ENCODE measurements around the gene PERM1. TPM values are rescaled to one million over a fixed set of nuclear protein-coding genes. Genes with fewer than 3 reads are reported as not detected.

PERM1 gene
- total RNA-seq, 1 donor: 0.43 TPM

DNA sequence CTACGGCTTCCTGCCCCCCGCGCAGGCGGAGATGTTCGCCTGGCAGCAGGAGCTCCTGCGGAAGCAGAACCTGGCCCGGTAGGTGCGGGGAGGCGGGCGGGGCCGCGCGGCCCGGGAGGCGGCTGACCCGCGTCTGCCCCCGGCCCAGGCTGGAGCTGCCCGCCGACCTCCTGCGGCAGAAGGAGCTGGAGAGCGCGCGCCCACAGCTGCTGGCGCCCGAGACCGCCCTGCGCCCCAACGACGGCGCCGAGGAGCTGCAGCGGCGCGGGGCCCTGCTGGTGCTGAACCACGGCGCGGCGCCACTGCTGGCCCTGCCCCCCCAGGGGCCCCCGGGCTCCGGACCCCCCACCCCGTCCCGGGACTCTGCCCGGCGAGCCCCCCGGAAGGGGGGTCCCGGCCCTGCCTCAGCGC, 39.5 kb downstream of the PERM1 start:
- TF ChIP-seq, protein P1, sequence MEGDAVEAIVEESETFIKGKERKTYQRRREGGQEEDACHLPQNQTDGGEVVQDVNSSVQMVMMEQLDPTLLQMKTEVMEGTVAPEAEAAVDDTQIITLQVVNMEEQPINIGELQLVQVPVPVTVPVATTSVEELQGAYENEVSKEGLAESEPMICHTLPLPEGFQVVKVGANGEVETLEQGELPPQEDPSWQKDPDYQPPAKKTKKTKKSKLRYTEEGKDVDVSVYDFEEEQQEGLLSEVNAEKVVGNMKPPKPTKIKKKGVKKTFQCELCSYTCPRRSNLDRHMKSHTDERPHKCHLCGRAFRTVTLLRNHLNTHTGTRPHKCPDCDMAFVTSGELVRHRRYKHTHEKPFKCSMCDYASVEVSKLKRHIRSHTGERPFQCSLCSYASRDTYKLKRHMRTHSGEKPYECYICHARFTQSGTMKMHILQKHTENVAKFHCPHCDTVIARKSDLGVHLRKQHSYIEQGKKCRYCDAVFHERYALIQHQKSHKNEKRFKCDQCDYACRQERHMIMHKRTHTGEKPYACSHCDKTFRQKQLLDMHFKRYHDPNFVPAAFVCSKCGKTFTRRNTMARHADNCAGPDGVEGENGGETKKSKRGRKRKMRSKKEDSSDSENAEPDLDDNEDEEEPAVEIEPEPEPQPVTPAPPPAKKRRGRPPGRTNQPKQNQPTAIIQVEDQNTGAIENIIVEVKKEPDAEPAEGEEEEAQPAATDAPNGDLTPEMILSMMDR (IDR thresholded peaks at IDR 0.05; ENCODE audit: insufficient read depth, low read depth, low read length): no peak
- H3K4me3 ChIP-seq (ENCODE audit: low read depth, low read length): peak overlapping the region; percentile 55
- no peak for DNase-seq (ENCODE audit: low read depth)

DNA sequence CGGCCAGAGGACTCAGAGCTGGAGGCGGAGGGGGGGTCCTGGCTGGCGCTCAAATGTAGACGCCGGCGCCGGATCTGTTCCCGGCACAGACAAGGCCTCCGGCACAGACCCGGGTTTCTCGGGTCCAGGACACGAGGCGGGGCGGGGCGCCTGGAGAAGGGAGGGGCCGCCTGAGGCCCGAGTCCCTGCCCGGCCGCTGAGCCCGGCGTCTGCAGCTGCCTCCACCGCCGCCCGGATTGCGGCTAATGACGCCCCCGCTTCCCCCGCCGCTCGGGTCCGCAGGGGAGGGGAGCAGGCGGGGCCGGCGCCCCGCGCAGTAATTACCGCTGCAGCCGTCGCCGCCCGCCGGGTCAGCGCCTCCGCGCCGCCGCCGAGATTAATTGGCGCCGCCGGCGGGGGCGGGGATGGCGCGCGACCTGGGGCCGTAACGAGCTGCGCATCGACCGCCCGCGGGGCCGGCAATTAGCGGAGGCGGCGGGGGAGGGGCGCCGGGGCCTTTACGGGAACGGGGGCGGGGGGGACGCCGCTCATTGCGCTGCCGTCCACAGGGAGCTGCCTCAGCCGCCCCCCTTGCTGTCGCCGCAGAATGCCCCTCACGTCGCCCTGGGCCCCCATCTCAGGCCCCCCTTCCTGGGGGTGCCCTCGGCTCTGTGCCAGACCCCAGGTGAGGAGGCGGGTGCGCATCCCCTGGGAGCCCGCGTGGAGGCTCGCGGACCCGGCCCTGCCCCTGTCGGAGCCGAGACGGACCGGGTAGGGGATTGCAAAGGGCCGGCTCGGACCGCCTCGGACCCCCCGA, 40.1 kb downstream of the PERM1 start:
- TF ChIP-seq, protein P1 (IDR thresholded peaks at IDR 0.05; ENCODE audit: insufficient read depth, low read depth, low read length): no peak
- peak overlapping the region; percentile 55 for H3K4me3 ChIP-seq (ENCODE audit: low read depth, low read length)
- DNase-seq (ENCODE audit: low read depth): peak; percentile 74

DNA sequence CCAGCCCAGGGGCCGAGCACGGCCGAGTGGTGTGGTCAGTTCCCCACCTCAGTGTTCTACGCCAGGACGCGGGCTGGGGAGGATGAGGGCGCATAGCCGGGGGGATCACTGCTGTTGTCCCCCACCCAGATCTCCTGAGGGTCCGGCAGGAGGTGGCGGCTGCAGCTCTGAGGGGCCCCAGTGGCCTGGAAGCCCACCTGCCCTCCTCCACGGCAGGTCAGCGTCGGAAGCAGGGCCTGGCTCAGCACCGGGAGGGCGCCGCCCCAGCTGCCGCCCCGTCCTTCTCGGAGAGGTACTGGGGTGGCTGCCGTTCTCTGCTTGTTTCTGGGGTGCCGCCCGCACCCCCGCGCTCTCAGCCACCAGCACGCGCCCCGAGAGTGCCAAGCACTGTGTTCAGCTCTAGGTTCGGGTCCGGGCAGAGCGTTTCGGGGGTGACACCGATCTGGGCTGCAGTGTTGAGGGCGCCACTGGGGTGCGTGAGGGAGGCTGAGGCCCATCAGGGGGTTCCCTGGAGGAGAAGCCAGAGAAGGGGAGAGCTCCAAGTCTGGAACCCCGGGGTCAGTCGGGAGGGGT, 40.8 kb downstream of the PERM1 start:
- DNase-seq (ENCODE audit: low read depth): no peak
- peak overlapping the region; percentile 55 for H3K4me3 ChIP-seq (ENCODE audit: low read depth, low read length)
- TF ChIP-seq, protein P1 (IDR thresholded peaks at IDR 0.05; ENCODE audit: insufficient read depth, low read depth, low read length): no peak

DNA sequence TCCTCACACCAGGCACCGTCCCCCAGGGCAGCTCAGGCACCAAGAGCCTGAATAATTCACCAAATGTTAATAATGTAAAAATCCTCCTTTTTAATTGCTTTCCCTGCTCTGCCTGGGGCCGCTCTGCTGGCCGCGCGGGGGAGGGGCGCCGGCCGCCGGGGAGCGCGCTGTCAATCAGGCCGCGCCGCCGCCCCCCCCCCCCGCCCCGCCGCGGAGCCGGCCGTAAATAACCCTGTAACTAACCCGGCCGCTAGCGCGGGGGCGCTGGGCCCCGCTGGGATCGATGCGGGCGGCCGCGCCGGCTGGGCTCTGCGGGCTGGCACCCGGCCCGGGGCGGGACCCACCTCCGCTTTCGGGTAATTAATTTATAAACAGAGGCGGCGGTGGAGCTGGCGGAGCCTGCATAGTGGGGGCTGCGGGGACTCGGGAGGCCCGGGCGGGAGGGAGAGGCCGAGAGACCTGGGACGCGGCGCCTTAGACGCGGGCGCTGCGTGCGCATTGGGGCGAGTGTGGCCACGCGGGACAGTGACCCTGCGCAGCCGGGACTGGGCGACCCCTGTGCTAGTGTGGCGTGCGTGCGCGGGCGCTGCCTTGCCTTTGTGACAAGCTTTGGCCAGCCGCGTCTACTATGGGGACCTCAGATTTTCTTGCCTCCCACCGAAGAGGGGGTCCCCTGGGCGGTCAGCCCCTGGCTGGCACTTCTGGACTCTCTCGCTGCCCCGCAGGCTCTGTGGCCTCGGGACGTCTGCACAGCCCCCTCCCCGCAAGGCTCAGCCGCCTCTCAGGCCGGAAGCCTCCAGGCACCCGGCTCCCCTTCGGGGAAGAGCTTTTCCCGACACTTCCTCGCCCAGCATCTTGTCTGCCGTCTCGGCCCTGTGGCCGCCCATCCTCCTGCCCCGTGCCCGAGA, 41.5 kb downstream of the PERM1 start:
- peak; percentile 73 for DNase-seq (ENCODE audit: low read depth)
- H3K4me3 ChIP-seq (ENCODE audit: low read depth, low read length): peak overlapping the region; percentile 55
- TF ChIP-seq, protein P1 (IDR thresholded peaks at IDR 0.05; ENCODE audit: insufficient read depth, low read depth, low read length): no peak

DNA sequence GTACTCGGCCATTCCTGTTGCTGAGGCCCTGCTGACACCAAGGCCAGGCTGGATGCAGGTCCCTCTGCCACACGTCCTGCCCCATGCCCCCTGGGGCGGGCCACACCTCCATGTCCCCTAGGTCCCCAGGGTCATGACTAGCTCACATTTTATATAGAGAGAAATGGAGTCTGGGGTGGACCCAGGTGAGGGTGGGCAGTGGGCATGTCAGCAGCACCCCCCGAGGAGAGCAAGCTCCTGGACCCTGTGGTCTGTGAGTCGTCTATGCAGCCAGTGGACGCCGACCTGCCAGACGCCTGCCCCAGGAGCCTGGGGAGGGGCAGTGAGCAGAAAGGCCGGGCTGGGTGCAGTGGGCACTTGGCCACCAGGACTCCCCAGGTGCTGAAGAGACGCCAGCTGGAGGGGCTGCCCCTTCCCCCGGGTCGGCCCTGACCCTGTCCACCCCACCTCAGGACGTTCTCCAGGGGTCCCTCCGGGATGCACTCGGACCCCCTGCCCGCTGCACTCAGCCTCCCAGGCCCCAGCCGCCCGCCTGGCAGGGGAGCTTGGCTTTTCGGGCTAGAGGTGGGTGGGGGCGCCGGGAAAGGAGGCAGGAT, 42.3 kb downstream of the PERM1 start:
- TF ChIP-seq, protein P1 (IDR thresholded peaks at IDR 0.05; ENCODE audit: insufficient read depth, low read depth, low read length): no peak
- no peak for DNase-seq (ENCODE audit: low read depth)
- H3K4me3 ChIP-seq (ENCODE audit: low read depth, low read length): no peak overlapping the region

DNA sequence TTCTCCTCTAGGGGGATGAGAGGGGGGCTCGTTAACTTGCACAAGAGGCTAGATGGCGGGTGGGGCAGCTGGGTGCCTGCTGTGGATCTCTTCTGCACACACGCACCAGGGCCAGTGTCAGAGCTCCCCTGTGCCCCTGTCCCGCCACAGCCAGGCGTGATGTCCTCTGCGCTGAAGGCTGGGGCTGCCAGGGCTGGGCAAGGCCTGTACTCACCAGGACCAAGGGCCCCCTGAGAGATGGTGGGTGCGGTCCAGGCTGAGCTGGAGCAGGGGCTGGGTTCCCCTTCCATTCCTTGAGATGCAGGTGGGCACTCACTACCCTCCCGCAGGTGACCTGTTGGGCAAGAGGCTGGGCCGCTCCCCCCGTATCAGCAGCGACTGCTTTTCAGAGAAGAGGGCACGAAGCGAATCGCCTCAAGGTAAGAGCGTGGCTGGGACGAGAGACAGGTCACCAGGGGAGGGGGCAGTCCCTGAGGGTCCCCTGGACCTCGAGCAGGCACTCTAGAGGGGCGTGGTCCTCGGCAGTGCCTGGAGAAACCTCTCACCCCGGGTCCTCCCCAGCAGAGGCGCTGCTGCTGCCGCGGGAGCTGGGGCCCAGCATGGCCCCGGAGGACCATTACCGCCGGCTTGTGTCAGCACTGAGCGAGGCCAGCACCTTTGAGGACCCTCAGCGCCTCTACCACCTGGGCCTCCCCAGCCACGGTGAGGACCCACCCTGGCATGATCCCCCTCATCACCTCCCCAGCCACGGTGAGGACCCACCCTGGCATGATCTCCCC, 43.0 kb downstream of the PERM1 start:
- TF ChIP-seq, protein P1 (IDR thresholded peaks at IDR 0.05; ENCODE audit: insufficient read depth, low read depth, low read length): no peak
- no peak overlapping the region for H3K4me3 ChIP-seq (ENCODE audit: low read depth, low read length)
- DNase-seq (ENCODE audit: low read depth): no peak
